Thyroid gland (tissue), 4 donors: Measurements from ENCODE around the gene TAF1B. TPM values are rescaled to one million over a fixed set of nuclear protein-coding genes. Genes with fewer than 3 reads are reported as not detected.

Experiments used
- DNase-seq, 2 donors: peaks; one replicate each; pipeline ENCODE4 v3.0.0-alpha.2; 2019
- H3K27ac ChIP-seq, 3 donors: fragments of 200-600 bp; sonication (generic); 1 replicate in 2 of 3; 2 replicates in 1 of 3; pipeline ENCODE4 v1.5.1; 2016 to 2019; ENCODE audit warnings: mild to moderate bottlenecking in 1 of 3, moderate library complexity in 1 of 3
- H3K27me3 ChIP-seq: fragments of 200-600 bp; sonication (generic); one replicate; pipeline ENCODE4 v1.5.1; 2019
- H3K36me3 ChIP-seq, 2 donors: fragments of 200-600 bp; sonication (generic); one replicate each; pipeline ENCODE4 v1.5.1; 2016 to 2019
- H3K4me1 ChIP-seq, 2 donors: fragments of 200-600 bp; sonication (generic); one replicate each; pipeline ENCODE4 v1.5.1; 2017 to 2019
- H3K4me3 ChIP-seq, 3 donors: fragments of 200-600 bp; sonication (generic); replicated peaks in 1 of 3; 1 replicate in 2 of 3; 2 replicates in 1 of 3; pipeline ENCODE4 v1.5.1; 2016; ENCODE audit warnings: mild to moderate bottlenecking in 1 of 3
- H3K9me3 ChIP-seq: fragments of 200-600 bp; sonication (generic); one replicate; pipeline ENCODE4 v1.5.1; 2017
- CTCF ChIP-seq, 6 experiments: fragments of 200-600 bp in 3 of 6; fragments of 450-650 bp in 3 of 6; sonication (generic) in 3 of 6; IDR thresholded peaks; one replicate each; pipeline ENCODE4 v1.5.1; 2016 to 2019; ENCODE audit warnings: antibody characterized with exemption in 6 of 6, mild to moderate bottlenecking in 2 of 6, inconsistent platforms in 1 of 6, moderate library complexity in 1 of 6
- POLR2A ChIP-seq, 2 donors: fragments of 450-650 bp; IDR thresholded peaks; one replicate each; pipeline ENCODE4 v1.6.1; 2017; ENCODE audit warnings: antibody characterized with exemption in 2 of 2, mild to moderate bottlenecking in 2 of 2, moderate library complexity in 1 of 2
- WGBS, 2 donors: methylation state at CpG; one replicate each; pipeline ENCODE4 v1.1.5; 2017; 5-methylcytosine and 5-hydroxymethylcytosine counted together
- intact Hi-C: fragments of 100-400 bp; cut with DNase I; formaldehyde crosslinking; loops from one replicate; pipeline ENCODE4 v1.15.1; 2023
- total RNA-seq, 4 donors: library from RNA; depleted of rRNA; stranded (reverse); fragments of >200 nt; gene quantifications; one replicate each; pipeline ENCODE4 v1.2.3, GENCODE V29; 2016

Gene TAF1B
- total RNA-seq, 4 donors from 2014 or later: 18.6 to 33.9 (median 25.8) TPM

DNA sequence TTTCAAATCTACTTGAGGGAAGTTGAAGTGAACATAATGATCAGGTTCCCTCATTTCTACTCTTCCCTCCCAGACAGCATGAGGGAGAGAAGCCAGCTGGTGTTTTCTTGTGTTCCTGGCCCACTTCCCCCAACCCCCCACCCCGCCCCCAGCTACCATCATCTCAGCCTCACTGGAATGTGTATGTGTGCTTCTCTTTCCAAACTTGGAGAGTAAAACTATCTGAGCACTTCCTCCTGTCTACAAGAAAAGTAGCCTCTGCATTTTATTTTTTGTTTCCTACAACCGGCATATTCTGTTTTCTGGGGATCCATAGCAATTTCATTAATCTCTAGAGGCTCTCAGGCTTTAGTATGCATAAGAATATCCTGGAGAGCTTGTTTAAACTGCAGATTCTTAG, 54.6 kb downstream of the TAF1B start:
- DNase-seq: no peak
- TF ChIP-seq CTCF (IDR thresholded peaks at IDR 0.05): no peak
- TF ChIP-seq POLR2A (IDR thresholded peaks at IDR 0.05): no peak
- no peak overlapping the region for H3K4me3 ChIP-seq
- 74 to 85% methylated on average over 2 of the region's 2 CpGs for WGBS, 2 donors
- no peaks in the 10 kb centered on the region for H3K27me3 ChIP-seq
- no peaks in the 10 kb centered on the region for H3K9me3 ChIP-seq
- H3K36me3 ChIP-seq: no peaks in the 10 kb centered on the region
- no peak overlapping the region for H3K27ac ChIP-seq
- intact Hi-C loops: no loop called here
- H3K4me1 ChIP-seq: peaks cover 8 to 22% of the 10 kb centered on the region in 2 donors

DNA sequence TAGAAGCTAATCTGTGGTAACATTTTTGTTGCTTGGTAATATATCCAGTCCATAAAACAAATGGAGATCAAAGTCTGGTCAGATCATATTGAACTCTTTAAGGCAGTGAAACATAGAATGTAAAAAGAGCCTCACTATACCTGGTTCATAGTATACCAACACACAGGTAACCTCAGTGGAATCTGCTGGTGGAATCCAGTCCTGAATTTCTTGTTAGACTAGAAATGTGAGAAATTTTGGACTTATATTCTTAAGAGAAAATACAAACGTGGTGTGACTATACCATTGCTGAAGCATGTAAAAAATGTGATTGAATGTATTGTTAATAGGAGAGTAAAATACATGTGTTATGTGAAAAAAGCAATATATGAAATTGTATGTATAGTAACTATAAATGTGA, 62.1 kb downstream of the TAF1B start:
- H3K4me1 ChIP-seq: no peaks in the 10 kb centered on the region
- 42 to 54% methylated on average over 1 of the region's 1 CpG for whole genome bisulfite sequencing, 2 donors
- no peak overlapping the region for H3K4me3 ChIP-seq
- H3K36me3 ChIP-seq: no peaks in the 10 kb centered on the region
- TF ChIP-seq POLR2A (IDR thresholded peaks at IDR 0.05) (no peak), CTCF (IDR thresholded peaks at IDR 0.05) (no peak)
- intact Hi-C loops: no loop called here
- no peak overlapping the region for H3K27ac ChIP-seq
- H3K9me3 ChIP-seq: no peaks in the 10 kb centered on the region
- H3K27me3 ChIP-seq: no peaks in the 10 kb centered on the region
- DNase-seq: no peak

- Histone ChIP-seq H3K9me3 (no peaks in the 10 kb centered on the region), H3K4me3 (no peak overlapping the region), H3K4me1 (no peaks in the 10 kb centered on the region), H3K27ac (no peak overlapping the region), H3K27me3 (no peaks in the 10 kb centered on the region), H3K36me3 (peaks cover 0 to 5% of the 10 kb centered on the region in 2 donors)
- intact Hi-C loops: no loop called here
- TF ChIP-seq CTCF (IDR thresholded peaks at IDR 0.05): no peak
- TF ChIP-seq POLR2A (IDR thresholded peaks at IDR 0.05): no peak
- 94 to 96% methylated on average over 7 of the region's 7 CpGs for WGBS, 2 donors
- no peak for DNase-seq
Observed at GRCh38 chr2:9907402-9907801, 64.1 kb downstream of the TAF1B start.

DNA sequence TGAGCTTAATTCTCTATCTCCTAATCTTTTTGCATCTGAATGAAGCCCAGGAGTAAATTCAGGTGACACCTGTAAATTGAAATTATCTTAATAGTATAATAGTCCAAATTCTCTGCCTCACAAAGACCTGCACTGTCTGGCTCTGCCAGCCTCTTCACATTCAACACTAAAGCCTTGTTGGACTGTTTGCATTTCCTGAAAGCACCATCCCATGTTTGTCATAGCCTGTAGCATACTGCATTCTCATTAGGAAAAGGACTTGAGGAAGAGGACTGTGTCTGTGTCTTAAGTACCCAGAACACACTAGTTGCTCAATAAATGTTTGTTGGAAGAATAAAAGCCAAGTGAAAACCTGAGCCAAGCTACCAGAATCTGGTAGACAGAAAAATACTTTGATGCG, 65.4 kb downstream of the TAF1B start:
- Histone ChIP-seq H3K4me3 (no peak overlapping the region), H3K27ac (no peak overlapping the region), H3K4me1 (no peaks in the 10 kb centered on the region), H3K9me3 (no peaks in the 10 kb centered on the region), H3K27me3 (no peaks in the 10 kb centered on the region), H3K36me3 (peaks cover 2 to 14% of the 10 kb centered on the region in 2 donors)
- intact Hi-C loops: no loop called here
- TF ChIP-seq POLR2A (IDR thresholded peaks at IDR 0.05) (no peak), CTCF (IDR thresholded peaks at IDR 0.05) (no peak)
- 97 to 100% methylated on average over 1 of the region's 1 CpG for WGBS, 2 donors
- no peak for DNase-seq

DNA sequence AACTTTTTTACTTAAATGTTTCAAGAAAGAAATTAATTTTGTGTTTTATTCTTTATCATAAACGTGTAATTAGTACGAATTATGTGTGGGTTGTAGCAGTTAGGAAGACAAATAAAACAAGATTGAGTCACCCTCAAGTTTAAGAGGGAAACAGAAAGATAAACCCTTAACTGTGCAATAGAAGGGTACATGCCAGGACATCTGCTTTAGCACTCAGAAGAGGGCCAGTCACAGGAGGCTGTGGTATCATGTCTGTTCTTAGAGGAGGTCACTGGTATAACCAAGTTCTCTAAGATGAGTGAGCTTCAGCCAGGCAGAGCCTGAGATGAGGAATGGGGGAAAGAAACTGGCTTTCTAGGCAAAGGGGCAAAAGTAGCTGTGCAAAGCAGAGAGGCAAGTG, 65.8 kb downstream of the TAF1B start:
- no peaks in the 10 kb centered on the region for H3K4me1 ChIP-seq
- TF ChIP-seq POLR2A (IDR thresholded peaks at IDR 0.05) (no peak), CTCF (IDR thresholded peaks at IDR 0.05) (no peak)
- WGBS, 2 donors: 87 to 93% methylated on average over 2 of the region's 2 CpGs
- peaks cover 2 to 15% of the 10 kb centered on the region in 2 donors for H3K36me3 ChIP-seq
- H3K4me3 ChIP-seq: no peak overlapping the region
- DNase-seq: no peak
- no peak overlapping the region for H3K27ac ChIP-seq
- H3K27me3 ChIP-seq: no peaks in the 10 kb centered on the region
- intact Hi-C loops: no loop called here
- H3K9me3 ChIP-seq: no peaks in the 10 kb centered on the region
